ENCODE measurements around the gene PPAN. TPM values are rescaled to one million over a fixed set of nuclear protein-coding genes. Genes with fewer than 3 reads are reported as not detected.

Gene PPAN
- 100 to 1,000 TPM in 3 of 5 donors, 10 to 100 TPM in 2; 89.3 to 140 (median 123) TPM for total RNA-seq
- total RNA-seq (2013) = 45.6 TPM
- 9.3 to 48.5 (median 15.2) reads per million in 29 experiments for total RNA-seq

- Histone ChIP-seq H3K4me1 (ENCODE audit: control insufficient read depth in 1 of 2, extremely low read depth in 1 of 2, insufficient read depth in 2 of 2, low read length in 2 of 2) (peaks cover 32 to 92% of the 10 kb centered on the region in 2 experiments), H3K4me3 (ENCODE audit: control insufficient read depth in 1 of 2, extremely low read depth in 1 of 2, low read length in 1 of 2) (peak within 1 kb of the TSS; percentile 62 to 73), H3K27me3 (replicated peaks in 1 of 2; ENCODE audit: control insufficient read depth in 2 of 2, extremely low read depth in 1 of 2, insufficient read depth in 2 of 2, low read length in 1 of 2) (no peaks in the 10 kb centered on the region), H3K9me3 (no peaks in the 10 kb centered on the region), H3K36me3 (ENCODE audit: control insufficient read depth in 2 of 2, extremely low read depth in 1 of 2, insufficient read depth in 1 of 2, low read length in 1 of 2) (peaks cover 19 to 43% of the 10 kb centered on the region in 2 donors), H3K27ac (ENCODE audit: low read length) (peak within 1 kb of the TSS; percentile 97)
- Mint-ChIP-seq H3K4me3 (peak within 1 kb of the TSS; percentile 80 to 91 (median 89)), H3K4me1 (peaks cover 60 to 61% (median 60%) of the 10 kb centered on the region in 3 donors), H3K27ac (peak within 1 kb of the TSS; percentile 94 to 96), H3K36me3 (peaks cover 18% of the 10 kb centered on the region), H3K9me3 (no peaks in the 10 kb centered on the region), H3K27me3 (no peaks in the 10 kb centered on the region)
- DNase-seq (peak; percentile 91 to 100 (median 97)), ATAC-seq (replicated peaks in 1 of 4) (peak; percentile 71 to 79 (median 75))
- ChIA-PET POLR2A (interaction anchor here (0.6 kb wide), 3 partner anchors 96 to 475 kb away, joined by 4 to 7 read pairs (median 4); no protein-coding TSS in a partner anchor), CTCF (interaction anchor here (0.6 to 2.1 kb wide), 3 partner anchors 10 to 308 kb away, joined by 3 to 13 read pairs (median 5); no protein-coding TSS in a partner anchor)
- under 1% methylated on average over 68 of the region's 71 CpGs for WGBS (ENCODE audit: insufficient coverage)
Measured at GRCh38 chr19:10106100-10106936, at the start of gene PPAN. TSS of gene PPAN (plus strand) at chr19:10106362. CDS start at chr19:10106395, 33 bp downstream.

- Histone ChIP-seq H3K36me3 (ENCODE audit: control insufficient read depth in 2 of 2, extremely low read depth in 1 of 2, insufficient read depth in 1 of 2, low read length in 1 of 2) (no peaks in the 10 kb centered on the region), H3K4me1 (ENCODE audit: control insufficient read depth in 1 of 2, extremely low read depth in 1 of 2, insufficient read depth in 2 of 2, low read length in 2 of 2) (no peaks in the 10 kb centered on the region), H3K27ac (ENCODE audit: low read length) (no peak overlapping the region), H3K4me3 (ENCODE audit: control insufficient read depth in 1 of 2, extremely low read depth in 1 of 2, low read length in 1 of 2) (no peak overlapping the region), H3K27me3 (replicated peaks in 1 of 2; ENCODE audit: control insufficient read depth in 2 of 2, extremely low read depth in 1 of 2, insufficient read depth in 2 of 2, low read length in 1 of 2) (peaks cover 0 to 58% of the 10 kb centered on the region in 2 experiments), H3K9me3 (no peaks in the 10 kb centered on the region)
- POLR2A ChIA-PET = interaction anchor here in 1 of 2 donors (0.5 to 0.6 kb wide), 2 partner anchors 142 to 159 kb away, joined by 3 to 6 read pairs; no protein-coding TSS in a partner anchor
- H3K27me3 Mint-ChIP-seq = peaks cover 25 to 31% of the 10 kb centered on the region in 2 donors
- H3K27ac Mint-ChIP-seq = no peak overlapping the region
- CTCF ChIA-PET = no interaction called here
- no peaks in the 10 kb centered on the region for H3K36me3 Mint-ChIP-seq
- H3K9me3 Mint-ChIP-seq = no peaks in the 10 kb centered on the region
- ATAC-seq (replicated peaks in 1 of 4) = no peak
- no peaks in the 10 kb centered on the region for H3K4me1 Mint-ChIP-seq
- WGBS (ENCODE audit: insufficient coverage) = 36% methylated on average over 13 of the region's 21 CpGs
- no peak for DNase-seq
- H3K4me3 Mint-ChIP-seq = no peak overlapping the region
Measured at GRCh38 chr19:10061717-10062310, 44.3 kb upstream of the PPAN start.

- no peak for DNase-seq
Measured at GRCh38 chr19:10068205-10068604, 38.0 kb upstream of the PPAN start.

GRCh38 chr19:10069046-10069445 lies 37.1 kb upstream of the PPAN start:
- 85% methylated on average over 5 of the region's 6 CpGs for WGBS (ENCODE audit: insufficient coverage)
- peaks cover 0 to 7% of the 10 kb centered on the region in 2 experiments for H3K4me1 ChIP-seq (ENCODE audit: control insufficient read depth in 1 of 2, extremely low read depth in 1 of 2, insufficient read depth in 2 of 2, low read length in 2 of 2)
- H3K9me3 Mint-ChIP-seq = peaks cover 0 to under 1% (median 0%) of the 10 kb centered on the region in 3 donors
- no peaks in the 10 kb centered on the region for H3K9me3 ChIP-seq
- peaks cover 0 to 17% of the 10 kb centered on the region in 2 experiments for H3K27me3 ChIP-seq (replicated peaks in 1 of 2; ENCODE audit: control insufficient read depth in 2 of 2, extremely low read depth in 1 of 2, insufficient read depth in 2 of 2, low read length in 1 of 2)
- DNase-seq (no peak), ATAC-seq (replicated peaks in 1 of 4) (no peak)
- no peak overlapping the region for H3K4me3 ChIP-seq (ENCODE audit: control insufficient read depth in 1 of 2, extremely low read depth in 1 of 2, low read length in 1 of 2)
- H3K36me3 ChIP-seq (ENCODE audit: control insufficient read depth in 2 of 2, extremely low read depth in 1 of 2, insufficient read depth in 1 of 2, low read length in 1 of 2) = no peaks in the 10 kb centered on the region
- no peaks in the 10 kb centered on the region for H3K36me3 Mint-ChIP-seq
- H3K27me3 Mint-ChIP-seq = peaks cover 3 to 8% of the 10 kb centered on the region in 2 donors
- H3K27ac ChIP-seq (ENCODE audit: low read length) = no peak overlapping the region
- H3K27ac Mint-ChIP-seq = no peak overlapping the region
- peaks cover 0 to 12% (median 7%) of the 10 kb centered on the region in 3 donors for H3K4me1 Mint-ChIP-seq
- POLR2A ChIA-PET = no interaction called here
- CTCF ChIA-PET = no interaction called here
- no peak overlapping the region for H3K4me3 Mint-ChIP-seq

More at GRCh38 chr19:10068205-10068604, 38.0 kb upstream of the PPAN start:
- Mint-ChIP-seq H3K27me3 (peaks cover 8 to 13% of the 10 kb centered on the region in 2 donors), H3K4me1 (peaks cover 0 to 12% (median 7%) of the 10 kb centered on the region in 3 donors), H3K4me3 (no peak overlapping the region), H3K9me3 (no peaks in the 10 kb centered on the region), H3K27ac (peak overlapping the region in 1 of 2 donors; percentile 41), H3K36me3 (no peaks in the 10 kb centered on the region)
- H3K27ac ChIP-seq (ENCODE audit: low read length) = no peak overlapping the region
- CTCF ChIA-PET = interaction anchor here in 1 of 2 donors (0.6 kb wide), 1 partner anchor 290 kb away, joined by 10 read pairs; no protein-coding TSS in a partner anchor
- peaks cover 0 to 23% of the 10 kb centered on the region in 2 experiments for H3K27me3 ChIP-seq (replicated peaks in 1 of 2; ENCODE audit: control insufficient read depth in 2 of 2, extremely low read depth in 1 of 2, insufficient read depth in 2 of 2, low read length in 1 of 2)
- WGBS (ENCODE audit: insufficient coverage) = 43% methylated on average over 4 of the region's 4 CpGs
- H3K4me3 ChIP-seq (ENCODE audit: control insufficient read depth in 1 of 2, extremely low read depth in 1 of 2, low read length in 1 of 2) = no peak overlapping the region
- POLR2A ChIA-PET = no interaction called here
- ATAC-seq (replicated peaks in 1 of 4) = peak in 1 of 4 experiments; percentile 55
- no peaks in the 10 kb centered on the region for H3K9me3 ChIP-seq
- no peaks in the 10 kb centered on the region for H3K36me3 ChIP-seq (ENCODE audit: control insufficient read depth in 2 of 2, extremely low read depth in 1 of 2, insufficient read depth in 1 of 2, low read length in 1 of 2)
- H3K4me1 ChIP-seq (ENCODE audit: control insufficient read depth in 1 of 2, extremely low read depth in 1 of 2, insufficient read depth in 2 of 2, low read length in 2 of 2) = peaks cover 0 to 7% of the 10 kb centered on the region in 2 experiments

GRCh38 chr19:10070730-10071446 lies 35.3 kb upstream of the PPAN start:
- H3K4me3 ChIP-seq (ENCODE audit: control insufficient read depth in 1 of 2, extremely low read depth in 1 of 2, low read length in 1 of 2) = no peak overlapping the region
- peaks cover 0 to 11% of the 10 kb centered on the region in 2 experiments for H3K27me3 ChIP-seq (replicated peaks in 1 of 2; ENCODE audit: control insufficient read depth in 2 of 2, extremely low read depth in 1 of 2, insufficient read depth in 2 of 2, low read length in 1 of 2)
- DNase-seq (no peak), ATAC-seq (replicated peaks in 1 of 4) (no peak)
- H3K9me3 ChIP-seq = no peaks in the 10 kb centered on the region
- Mint-ChIP-seq H3K27ac (no peak overlapping the region), H3K4me3 (no peak overlapping the region), H3K36me3 (no peaks in the 10 kb centered on the region), H3K9me3 (peaks cover 0 to 2% (median 0%) of the 10 kb centered on the region in 3 donors), H3K27me3 (peaks cover 4 to 5% of the 10 kb centered on the region in 2 donors), H3K4me1 (peaks cover 0 to 12% (median 7%) of the 10 kb centered on the region in 3 donors)
- CTCF ChIA-PET = interaction anchor here in 1 of 2 donors (0.6 kb wide), 1 partner anchor 15 kb away, joined by 3 read pairs; no protein-coding TSS in a partner anchor
- H3K36me3 ChIP-seq (ENCODE audit: control insufficient read depth in 2 of 2, extremely low read depth in 1 of 2, insufficient read depth in 1 of 2, low read length in 1 of 2) = no peaks in the 10 kb centered on the region
- peaks cover 0 to 7% of the 10 kb centered on the region in 2 experiments for H3K4me1 ChIP-seq (ENCODE audit: control insufficient read depth in 1 of 2, extremely low read depth in 1 of 2, insufficient read depth in 2 of 2, low read length in 2 of 2)
- WGBS (ENCODE audit: insufficient coverage) = 78% methylated on average over 22 of the region's 22 CpGs
- H3K27ac ChIP-seq (ENCODE audit: low read length) = no peak overlapping the region
- POLR2A ChIA-PET = no interaction called here

Data from T-cell (primary cell).